GM06990 (cell line): ENCODE data around the gene CDH12.

ENCODE experiments used
- DNase-seq: peaks from one replicate; pipeline ENCODE4 v3.0.0-alpha.2; 2011; ENCODE audit not compliant: insufficient read length; ENCODE audit errors: extremely low read depth
- H3K27me3 ChIP-seq: replicated peaks from 2 replicates; pipeline ENCODE4 v1.6.0; 2011; ENCODE audit warnings: low read length; ENCODE audit not compliant: control insufficient read depth, insufficient read depth
- H3K36me3 ChIP-seq: 2 replicates; pipeline ENCODE4 v1.5.1; 2011; ENCODE audit warnings: low read length; ENCODE audit not compliant: control insufficient read depth, insufficient read depth
- H3K4me3 ChIP-seq: replicated peaks from 2 replicates; pipeline ENCODE4 v1.5.1; 2011; ENCODE audit warnings: low read depth, mild to moderate bottlenecking, control low read depth, low read length
- TF ChIP-seq, protein P1 (sequence below): IDR thresholded peaks from 2 replicates; pipeline ENCODE4 v1.5.1; 2011; ENCODE audit warnings: low read length, control low read depth, mild to moderate bottlenecking, inconsistent platforms; ENCODE audit not compliant: insufficient read depth, poor library complexity, severe bottlenecking

Gene CDH12

DNA sequence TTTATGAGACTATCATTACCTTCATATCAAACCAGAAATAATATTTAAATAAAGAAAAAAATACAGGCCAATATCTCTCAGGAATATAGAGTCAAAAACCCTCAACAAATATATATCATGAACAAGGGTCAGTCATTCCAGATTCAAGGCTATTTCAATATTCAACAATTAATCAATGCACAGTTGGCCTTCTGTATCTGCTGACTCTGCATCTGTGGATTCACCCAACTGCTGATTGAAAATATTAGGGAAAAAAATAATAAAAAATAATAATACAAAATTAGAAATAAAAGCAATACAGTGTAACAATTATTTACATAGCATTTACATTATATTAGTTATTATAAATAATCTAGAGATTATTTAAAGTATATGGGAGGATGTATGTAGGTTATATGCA lies 1114.0 kb downstream of the CDH12 start:
- H3K27me3 ChIP-seq = no peaks in the 10 kb centered on the region
- H3K36me3 ChIP-seq = no peaks in the 10 kb centered on the region
- TF ChIP-seq, protein P1, sequence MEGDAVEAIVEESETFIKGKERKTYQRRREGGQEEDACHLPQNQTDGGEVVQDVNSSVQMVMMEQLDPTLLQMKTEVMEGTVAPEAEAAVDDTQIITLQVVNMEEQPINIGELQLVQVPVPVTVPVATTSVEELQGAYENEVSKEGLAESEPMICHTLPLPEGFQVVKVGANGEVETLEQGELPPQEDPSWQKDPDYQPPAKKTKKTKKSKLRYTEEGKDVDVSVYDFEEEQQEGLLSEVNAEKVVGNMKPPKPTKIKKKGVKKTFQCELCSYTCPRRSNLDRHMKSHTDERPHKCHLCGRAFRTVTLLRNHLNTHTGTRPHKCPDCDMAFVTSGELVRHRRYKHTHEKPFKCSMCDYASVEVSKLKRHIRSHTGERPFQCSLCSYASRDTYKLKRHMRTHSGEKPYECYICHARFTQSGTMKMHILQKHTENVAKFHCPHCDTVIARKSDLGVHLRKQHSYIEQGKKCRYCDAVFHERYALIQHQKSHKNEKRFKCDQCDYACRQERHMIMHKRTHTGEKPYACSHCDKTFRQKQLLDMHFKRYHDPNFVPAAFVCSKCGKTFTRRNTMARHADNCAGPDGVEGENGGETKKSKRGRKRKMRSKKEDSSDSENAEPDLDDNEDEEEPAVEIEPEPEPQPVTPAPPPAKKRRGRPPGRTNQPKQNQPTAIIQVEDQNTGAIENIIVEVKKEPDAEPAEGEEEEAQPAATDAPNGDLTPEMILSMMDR = no peak
- no peak overlapping the region for H3K4me3 ChIP-seq
- no peak for DNase-seq

DNA sequence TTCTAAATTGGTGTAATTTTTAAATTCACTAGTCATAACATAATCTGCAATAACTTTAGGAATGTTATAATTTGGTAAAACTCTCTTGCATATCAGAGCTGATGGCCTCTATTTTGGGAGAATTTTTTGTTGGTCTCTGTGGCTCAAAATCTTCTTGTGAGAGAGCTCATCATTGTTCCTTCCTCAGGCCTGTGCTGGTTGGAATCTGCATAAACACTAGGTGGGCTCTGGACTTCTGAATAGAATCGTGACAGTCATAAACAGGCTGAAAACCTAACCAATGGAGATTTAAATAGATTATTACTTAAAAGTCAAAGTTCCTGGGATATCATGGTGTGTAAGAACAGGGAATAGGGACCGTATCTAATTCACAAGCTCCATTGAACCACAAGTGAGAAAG lies 1129.6 kb downstream of the CDH12 start:
- H3K4me3 ChIP-seq = no peak overlapping the region
- TF ChIP-seq, protein P1 = no peak
- DNase-seq = no peak
- no peaks in the 10 kb centered on the region for H3K36me3 ChIP-seq
- H3K27me3 ChIP-seq = no peaks in the 10 kb centered on the region

DNA sequence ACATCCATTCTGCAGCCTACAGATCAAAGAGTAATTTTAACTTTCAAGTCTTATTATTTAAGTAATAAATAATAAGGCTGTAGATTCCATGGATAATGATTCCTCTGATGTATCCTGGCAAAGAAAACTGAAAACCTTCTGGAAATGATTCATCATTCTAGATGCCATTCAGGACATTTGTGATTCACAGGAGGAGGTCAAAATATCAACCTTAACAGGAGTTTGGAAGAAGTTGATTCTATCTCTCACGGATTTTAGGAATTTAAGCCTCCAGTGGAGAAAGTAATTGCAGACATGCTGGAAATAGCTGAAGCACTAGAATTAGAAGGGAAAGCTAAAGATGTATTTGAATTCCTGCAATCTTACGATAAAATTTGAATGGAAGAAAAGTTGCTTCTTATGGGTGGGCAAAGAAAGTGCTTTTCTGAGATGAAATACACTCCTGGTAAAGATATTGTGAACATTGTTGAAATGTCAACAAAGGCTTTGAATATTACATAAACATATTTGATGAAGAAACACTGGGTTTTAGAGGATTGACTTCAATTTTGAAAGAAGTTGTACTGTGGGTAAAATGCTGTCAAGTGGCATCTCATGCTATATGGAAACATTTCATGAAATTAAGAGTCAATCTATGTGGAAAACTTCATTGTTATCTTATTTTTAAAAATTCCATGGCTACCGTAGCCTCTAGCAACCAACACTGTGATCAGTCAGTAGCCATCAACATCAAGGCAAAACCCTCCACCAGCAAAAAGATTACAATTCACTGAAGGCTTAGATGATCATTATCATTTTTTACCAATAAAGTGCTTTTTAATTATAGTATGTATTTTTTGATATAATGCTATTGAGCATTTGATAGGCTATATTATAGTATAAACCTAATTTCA lies 1141.0 kb downstream of the CDH12 start:
- no peak for DNase-seq
- no peaks in the 10 kb centered on the region for H3K27me3 ChIP-seq
- TF ChIP-seq, protein P1 = no peak

DNA sequence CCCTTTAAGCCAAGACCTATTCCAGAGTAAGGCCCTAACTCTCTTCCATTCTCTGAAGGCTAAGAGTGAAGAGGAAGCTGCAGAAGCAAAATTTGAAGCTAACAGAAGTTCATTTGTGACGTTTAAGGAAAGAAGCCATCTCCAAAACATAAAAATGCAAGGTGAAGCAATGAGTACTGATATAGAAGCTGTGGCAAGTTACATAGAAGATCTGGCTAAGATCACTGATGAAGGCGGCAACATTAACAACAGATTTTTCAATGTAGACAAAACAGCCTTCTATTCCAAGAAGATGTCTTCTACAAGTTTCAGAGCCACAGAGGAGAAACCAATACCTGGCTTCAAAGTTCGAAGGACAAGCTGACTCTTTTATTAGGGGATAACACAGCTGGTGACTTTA lies 1143.4 kb downstream of the CDH12 start:
- TF ChIP-seq, protein P1 = no peak
- DNase-seq = no peak
- Histone ChIP-seq H3K27me3 (no peaks in the 10 kb centered on the region), H3K36me3 (no peaks in the 10 kb centered on the region), H3K4me3 (no peak overlapping the region)

More for the DNA sequence above, 1141.0 kb downstream of the CDH12 start:
- Histone ChIP-seq H3K36me3 (no peaks in the 10 kb centered on the region), H3K4me3 (no peak overlapping the region)

DNA sequence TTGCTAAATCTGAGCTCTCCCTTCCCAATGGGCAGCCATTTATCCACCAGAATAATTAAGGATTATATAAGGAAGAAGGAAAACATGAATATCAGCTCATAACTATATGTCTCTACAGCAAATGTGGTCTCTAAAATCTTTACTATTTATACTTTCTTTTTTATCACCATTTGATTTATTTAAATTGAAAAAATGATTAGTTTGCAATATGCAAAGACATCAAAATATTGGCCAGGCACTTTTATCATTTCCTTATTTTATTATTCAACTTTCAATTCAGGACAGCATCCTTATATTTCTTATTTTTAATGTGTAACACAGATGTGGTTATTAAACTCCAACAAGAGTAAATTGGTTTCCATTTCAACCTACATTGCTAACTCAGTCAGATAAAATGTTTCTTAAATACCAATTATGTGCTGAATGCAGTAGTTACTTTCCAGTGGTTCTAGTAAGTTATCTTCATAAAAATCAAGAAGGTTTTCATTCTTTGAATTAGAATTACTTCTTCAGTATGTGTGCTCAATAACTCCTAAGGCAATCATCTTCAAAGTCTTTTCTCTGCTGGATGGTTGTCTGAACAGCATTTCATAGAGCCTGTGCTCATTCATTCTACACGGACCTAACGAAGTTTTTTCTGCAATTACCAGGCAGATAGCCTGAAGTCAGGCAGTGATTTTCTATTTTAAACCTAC lies 1148.0 kb downstream of the CDH12 start:
- no peak overlapping the region for H3K4me3 ChIP-seq
- H3K36me3 ChIP-seq = no peaks in the 10 kb centered on the region
- TF ChIP-seq, protein P1 = no peak
- H3K27me3 ChIP-seq = no peaks in the 10 kb centered on the region
- no peak for DNase-seq
